Panc1 (cell line): Measurements from ENCODE around the gene LURAP1L.

ENCODE experiments used
- CTCF ChIP-seq: fragments of 450-650 bp; IDR thresholded peaks from 2 replicates; pipeline ENCODE4 v1.5.1; 2017; ENCODE audit warnings: mild to moderate bottlenecking
- POLR2AphosphoS5 ChIP-seq: IDR thresholded peaks from 2 replicates; pipeline ENCODE4 v1.6.1; 2012; ENCODE audit warnings: mild to moderate bottlenecking, low read depth, low read length, moderate library complexity

- TF ChIP-seq CTCF = no peak
- no peak for TF ChIP-seq POLR2AphosphoS5
These were observed 86.2 kb downstream of the LURAP1L start for GRCh38 chr9:12860998-12861397.
